Tongue (tissue), 2 donors: ENCODE results near the gene IL4R. TPM values are rescaled to one million over a fixed set of nuclear protein-coding genes. Genes with fewer than 3 reads are reported as not detected.
"Not testable (repeated sequence)": the region's sequence is repeated elsewhere in the genome, so short reads cannot be mapped to it uniquely, and the experiment has no call there.

Experiments
- DNase-seq: peaks from one replicate; pipeline ENCODE4 v3.0.0-alpha.2; 2015
- total RNA-seq: library from RNA; depleted of rRNA; stranded (reverse); fragments of >200 nt; gene quantifications from one replicate; pipeline ENCODE4 v1.2.3, GENCODE V29; 2014

The IL4R gene
- total RNA-seq, 1 donor from 2014 or later, result 16.4 TPM

DNA sequence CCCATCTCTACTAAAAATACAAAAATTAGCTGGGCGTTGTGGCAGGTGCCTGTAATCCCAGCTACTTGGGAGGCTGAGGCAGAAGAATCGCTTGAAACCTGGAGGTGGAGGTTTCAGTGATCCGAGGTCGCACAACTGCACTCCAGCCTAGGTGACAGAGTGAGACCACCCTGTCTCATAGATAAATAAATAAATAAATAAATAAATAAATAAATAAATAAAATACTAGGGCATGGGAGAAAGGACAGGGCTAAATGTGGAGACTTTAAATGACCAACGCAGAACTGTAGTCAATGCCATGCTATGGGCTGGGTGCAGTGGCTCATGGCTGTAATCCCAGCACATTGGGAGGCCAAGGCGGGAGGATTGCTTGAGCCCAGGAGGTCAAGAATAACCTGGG is 25.5 kb upstream of the IL4R start:
- DNase-seq, result not testable (repeated sequence)

DNA sequence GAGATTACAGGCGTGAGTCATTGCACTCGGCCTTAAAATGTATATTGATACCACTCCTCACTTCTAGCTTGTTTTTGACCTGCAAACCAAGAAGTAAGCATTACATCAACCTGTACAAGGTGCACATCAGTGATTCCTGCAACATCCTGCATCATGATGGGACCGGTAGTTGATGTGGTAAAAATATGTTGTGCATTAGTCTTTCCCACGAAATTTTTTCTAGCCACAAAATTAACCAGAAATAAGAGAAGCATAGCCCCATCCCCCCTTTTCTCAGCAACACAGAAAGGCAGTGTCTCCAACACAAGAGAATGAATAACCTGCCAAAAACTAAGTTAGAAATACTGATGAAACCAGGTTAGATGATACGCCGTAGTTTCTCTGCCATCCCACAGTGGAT is 24.1 kb upstream of the IL4R start:
- DNase-seq, result no peak

DNA sequence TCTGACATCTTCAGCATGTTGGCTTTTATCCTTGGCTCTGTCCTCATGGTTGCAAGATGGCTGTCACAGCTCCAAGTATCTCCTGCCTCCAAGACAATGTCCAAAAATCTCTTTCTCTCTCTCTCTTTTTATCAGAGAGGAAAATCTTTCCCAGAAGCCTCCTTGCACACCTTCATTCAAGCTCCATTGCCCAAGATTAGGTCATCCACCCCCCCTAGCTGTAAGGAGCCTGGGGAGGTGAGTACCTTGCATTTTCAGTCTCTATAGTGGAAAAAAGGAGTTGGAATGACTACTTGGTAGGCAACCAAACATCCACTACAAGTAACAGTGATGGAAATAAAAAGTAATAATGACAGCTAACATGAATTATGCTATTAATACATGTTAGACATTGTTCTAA is 23.2 kb upstream of the IL4R start:
- no peak for DNase-seq

DNA sequence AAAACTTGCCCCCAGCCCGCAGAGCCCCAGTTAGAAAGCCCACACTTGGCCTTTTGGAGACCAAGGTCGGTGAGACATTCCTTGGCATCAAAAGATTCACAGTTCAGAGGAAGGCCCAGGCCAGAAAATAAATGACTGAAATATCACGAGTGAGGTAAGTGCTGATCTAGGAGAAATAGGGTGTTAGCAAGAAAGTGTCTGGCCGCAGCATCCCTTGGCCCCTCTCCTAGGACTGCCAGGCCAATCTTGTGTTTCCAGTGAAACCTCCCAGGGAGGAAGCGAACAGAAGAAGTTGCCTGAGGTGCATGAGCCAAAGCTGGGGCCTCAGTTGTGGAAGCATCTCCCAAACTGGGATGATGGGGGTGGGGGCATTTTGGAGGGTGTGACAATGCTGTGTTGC is 22.7 kb upstream of the IL4R start:
- no peak for DNase-seq

DNA sequence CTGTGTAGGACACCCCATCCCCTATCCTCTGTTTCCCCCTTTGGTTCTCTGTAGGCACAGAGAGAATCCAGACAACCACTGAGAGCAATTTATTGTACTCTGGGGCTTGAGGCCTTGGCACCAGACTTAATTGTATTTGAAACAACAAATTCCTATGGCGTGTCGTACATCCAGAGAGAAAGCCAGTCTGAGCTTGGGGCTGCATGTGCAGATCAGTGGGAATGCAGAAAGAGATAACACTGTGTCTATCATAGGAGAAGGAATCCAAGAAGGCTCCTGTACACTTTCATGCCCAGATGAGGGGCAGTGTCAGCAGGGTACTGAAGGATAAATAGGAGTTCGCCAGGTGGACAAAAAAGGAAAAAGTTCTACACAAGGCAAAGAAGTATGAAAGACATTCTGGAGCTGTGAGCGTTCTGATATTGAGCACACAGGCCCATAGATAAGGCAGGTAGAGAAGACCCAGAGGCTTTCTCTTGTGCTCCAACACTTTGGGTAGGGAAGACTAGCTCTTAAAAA is 22.0 kb upstream of the IL4R start:
- DNase-seq, result no peak

DNA sequence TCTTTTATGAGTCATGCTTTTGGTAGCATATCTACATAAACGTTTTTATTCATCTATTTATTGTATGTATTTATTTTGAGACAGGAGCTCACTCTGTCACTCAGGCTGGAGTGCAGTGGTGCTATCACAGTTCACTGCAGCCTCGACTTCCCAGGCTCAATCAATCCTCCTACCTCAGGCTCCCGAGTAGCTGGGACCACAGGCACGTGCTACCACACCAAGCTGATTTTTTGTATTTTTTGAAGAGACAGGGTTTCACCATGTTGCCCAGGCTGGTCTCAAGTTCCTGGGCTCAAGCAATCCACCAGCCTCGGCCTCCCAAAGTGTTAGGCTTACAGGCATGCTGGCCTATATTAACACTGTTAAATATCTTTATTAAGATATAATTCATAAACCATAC is 20.4 kb upstream of the IL4R start:
- no peak for DNase-seq

DNA sequence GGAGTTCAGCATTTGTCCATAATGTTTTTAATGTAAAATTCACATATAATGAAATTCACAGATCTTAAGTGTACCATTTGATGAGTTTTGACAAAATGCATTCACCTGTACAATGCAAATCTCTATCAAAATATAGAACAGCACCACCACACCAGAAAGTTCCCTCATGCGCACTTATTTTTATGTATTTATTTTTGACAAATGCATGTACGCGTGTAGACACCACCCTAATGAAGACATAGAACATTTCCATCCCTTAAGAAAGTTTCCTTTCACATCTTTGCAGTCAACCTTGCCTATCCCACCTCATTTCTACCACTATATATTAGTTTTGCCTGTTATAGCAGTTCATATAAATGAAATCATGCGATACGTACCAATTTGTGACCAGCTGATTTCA is 15.6 kb upstream of the IL4R start:
- no peak for DNase-seq

DNA sequence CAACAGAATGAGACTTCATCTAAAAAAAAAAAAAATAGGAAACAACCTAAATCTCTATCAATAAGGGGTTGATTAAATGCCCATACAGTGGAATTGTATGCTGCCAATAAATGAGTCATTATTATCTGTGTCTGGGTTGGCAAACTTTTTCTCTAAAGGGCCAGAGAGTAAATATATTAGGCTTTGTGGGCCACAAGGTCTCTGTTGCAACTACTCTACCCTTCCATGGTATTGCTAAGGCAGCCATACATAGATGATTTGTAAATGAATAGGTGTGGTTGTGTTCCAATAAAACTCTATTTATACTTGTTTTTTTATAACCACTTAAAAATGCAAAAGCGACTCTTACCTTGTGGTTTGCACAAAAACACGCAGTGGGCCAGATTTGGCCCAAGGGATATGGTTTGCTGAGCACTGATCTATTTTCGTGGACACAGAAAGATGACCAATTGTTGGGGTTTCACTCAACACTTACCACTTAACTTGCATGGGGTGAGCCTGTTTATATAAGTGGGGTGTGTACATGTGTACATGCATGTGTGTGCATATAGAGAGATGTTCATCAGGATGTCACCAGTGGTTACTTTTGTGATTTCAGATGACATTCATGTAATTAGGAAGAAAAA is 12.4 kb upstream of the IL4R start:
- no peak for DNase-seq

DNA sequence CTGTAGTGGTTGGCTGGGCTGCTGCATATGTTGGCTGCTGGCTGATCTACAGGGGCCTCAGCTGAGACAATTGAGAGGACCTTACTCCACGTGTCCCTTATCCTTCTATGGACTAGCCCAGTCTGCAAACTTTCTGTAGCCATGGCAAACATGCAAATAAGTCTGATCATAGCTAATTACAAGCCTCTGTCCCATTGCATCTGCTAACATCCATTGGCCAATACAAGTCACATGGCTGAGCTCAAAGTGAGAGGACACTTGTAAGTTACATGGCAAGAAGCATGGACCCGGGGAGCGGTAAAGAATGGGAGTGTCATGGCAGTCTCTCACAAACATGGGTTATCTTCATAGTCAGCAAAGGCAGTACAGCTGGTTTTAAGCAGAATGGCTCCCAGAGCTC is 11.6 kb upstream of the IL4R start:
- DNase-seq, result no peak

DNA sequence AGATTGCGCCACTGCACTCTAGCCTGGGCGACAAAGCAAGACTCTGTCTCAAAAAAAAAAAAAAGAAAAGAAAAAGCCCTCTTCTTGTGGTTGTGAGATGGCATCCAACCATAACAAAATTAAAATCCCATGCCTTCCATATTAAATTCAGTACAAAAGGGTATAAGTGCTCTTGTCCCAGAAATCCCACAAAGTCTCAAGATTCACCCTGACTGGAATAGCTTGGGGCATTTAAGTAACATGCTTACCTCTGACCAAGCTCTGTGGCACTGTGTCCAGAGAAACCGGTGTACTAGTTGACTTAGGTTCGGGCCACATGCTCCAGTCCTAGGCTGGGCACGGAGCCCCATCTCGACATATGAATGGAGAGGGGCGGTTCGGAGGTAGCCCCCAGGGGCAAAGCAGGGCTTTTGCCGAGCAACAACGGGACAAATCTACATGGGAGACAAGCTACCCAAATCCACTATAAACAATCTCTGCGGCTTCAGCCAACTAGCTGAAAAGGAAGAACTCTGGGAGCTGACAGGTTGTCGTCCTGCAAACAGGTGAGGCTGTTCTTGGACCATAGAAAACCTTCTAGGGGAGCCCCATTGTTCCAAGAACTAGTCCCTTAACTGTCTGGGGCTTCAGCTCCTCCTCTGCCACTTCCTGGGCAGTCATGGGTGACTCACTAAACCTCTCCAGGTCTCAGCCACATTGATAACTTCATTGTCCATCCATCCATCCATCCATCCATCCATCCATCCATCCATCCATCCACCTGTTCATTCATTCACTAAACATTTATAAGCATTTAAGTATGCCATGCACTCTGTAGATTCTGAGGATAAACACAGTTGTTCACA is 10.3 kb upstream of the IL4R start:
- no peak for DNase-seq

DNA sequence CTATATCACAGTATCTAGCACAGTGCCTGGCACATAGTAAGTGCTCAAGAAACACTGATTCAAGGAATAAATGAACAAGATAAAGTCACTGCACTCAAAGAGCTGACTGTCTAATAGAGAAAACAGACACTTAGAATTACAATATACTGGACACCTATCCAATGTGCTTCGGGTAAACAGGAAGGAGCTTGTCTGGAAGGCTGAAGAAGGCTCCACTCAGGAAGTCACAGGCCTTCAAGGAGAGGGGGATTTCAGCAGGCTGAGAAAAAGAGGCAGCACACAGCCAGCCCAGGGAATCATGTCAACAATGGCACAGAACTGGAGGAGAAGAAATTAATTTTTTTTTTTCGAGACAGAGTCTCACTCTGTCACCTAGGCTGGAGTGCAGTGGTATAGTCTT is 9.7 kb upstream of the IL4R start:
- DNase-seq, result no peak

DNA sequence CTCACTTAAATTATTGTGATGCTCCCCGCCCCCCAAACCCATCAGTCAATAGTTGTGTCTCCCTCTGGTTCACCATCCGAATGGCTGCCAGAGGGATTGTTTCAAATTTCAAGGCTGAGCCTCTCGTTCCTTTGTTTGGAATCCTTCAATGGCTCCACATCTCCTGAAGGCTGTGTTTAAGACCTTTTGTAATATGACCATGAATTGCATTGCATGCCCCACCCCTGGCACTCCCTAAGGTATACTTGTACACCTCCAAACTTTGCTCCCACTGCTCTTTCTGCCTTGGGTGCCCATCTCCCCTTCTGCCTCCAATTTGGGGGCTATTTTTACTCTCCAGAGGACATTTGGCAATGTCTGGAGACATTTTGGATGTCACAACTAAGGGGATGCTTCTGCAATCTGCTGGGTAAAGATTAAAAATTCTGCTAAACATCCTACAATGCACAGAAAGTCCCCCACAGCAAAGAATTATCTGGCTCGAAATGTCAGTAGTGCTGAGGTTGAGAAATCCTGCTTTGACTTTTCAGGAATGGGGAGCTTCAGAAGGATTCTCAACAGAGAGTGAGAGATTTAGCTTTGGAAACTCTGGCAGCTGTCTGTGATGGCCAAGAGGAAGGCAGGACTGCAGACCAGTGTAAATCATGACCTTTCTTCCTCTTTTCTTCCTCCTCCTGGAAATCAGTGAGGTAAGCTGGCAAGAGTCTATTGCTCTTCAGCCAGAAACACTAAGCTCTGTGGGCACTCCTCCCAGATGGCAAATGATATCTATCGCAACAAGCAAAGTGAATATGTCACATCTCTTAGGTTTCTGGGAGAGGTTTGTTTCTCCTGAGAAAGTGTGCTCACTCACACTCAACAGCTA is 8.7 kb upstream of the IL4R start:
- no peak for DNase-seq

DNA sequence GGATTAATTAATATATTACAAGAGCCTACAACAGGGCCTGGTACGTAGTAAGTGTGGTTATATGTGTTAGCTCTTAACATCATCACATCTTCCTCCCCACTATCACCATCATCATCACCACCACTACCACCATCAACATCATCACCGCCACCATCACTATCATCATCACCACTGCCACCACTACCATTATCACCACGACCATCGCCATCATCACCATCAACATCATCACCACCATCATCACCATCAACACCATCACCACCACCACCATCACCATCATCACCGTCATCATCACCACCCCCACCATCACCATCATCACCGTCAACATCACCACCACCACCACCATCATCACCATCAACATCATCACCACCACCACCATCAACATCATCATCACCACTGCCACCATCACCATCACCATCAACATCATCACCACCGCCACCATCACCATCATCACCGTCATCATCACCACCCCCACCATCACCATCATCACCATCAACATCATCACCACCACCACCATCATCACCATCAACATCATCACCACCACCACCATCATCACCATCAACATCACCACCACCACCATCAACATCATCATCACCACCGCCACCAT is 7.8 kb upstream of the IL4R start:
- no peak for DNase-seq

DNA sequence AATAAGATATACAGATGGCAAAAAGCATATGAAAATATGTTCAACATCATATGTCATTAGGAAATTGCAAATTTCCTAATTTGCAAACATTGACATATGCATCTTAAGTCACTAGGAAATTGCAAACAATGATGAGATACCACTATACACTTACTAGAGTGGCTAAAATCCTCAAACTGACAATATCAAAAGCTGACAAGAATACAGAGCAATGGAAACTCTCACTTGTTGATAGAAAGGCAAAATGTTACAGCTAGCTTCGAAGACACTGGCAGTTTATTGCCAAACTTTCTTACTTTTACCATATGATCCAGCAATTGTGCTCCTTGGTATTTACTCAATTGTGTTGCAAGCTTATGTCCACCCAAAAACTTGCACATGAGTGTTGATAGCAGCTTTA is 5.0 kb upstream of the IL4R start:
- no peak for DNase-seq

DNA sequence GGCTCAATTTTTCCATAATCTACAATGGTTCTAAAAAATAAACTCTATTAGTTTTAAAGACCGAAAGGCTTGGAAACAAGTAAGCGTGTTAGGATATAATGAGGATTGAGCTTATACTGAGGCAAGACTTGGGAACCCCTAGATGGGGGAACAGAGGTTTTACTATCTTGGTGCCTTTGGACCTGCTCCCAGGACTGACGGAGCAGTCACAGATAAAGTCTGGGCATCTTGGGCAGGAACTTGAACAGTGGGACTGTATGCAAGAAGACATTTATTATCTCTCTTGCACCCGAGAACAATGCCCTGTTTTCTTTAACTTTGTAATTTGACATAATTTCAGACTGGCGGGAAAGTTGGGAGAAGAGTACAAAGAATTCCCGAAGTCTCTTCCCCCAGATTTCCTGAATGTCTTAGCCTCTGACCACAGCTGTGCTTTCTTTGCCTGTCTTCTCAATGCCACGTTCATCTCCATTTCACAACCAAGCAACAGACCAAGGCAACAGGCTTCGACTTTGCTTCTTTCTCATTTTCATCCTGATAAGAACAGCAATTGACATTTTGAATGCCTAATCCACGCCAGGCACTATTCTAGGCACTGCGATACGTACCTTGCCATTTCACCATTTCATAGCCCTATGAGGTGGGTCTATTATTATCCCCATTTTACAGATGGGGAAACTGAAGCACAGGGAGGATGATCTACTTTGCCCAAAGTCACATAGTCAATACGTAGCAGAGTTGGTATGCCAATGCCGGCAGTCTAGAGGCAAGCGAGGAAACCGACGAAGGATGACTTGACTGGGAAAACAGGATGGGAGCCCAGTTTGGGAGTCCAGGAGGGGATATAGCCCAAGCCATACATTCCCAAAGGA is 3.0 kb upstream of the IL4R start:
- no peak for DNase-seq

DNA sequence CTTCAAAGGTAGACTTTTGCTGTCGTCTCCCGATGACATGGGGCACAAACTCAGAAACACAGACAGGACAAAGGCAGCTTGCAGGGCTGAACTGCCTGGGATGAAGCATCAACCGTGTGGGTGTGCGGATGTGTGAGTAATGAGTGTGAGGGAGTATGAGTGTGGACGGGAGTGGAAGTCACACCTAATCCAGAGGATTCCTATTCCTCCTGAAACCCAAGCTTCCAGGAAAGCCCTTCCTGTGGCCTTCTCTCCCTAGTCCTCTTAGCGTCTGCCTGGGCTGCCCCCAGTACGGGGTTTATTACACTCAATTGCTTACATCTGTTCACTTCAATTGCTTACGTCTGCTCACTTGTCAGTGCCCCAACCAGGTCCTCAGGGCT is 2.3 kb upstream of the IL4R start:
- DNase-seq, result no peak

DNA sequence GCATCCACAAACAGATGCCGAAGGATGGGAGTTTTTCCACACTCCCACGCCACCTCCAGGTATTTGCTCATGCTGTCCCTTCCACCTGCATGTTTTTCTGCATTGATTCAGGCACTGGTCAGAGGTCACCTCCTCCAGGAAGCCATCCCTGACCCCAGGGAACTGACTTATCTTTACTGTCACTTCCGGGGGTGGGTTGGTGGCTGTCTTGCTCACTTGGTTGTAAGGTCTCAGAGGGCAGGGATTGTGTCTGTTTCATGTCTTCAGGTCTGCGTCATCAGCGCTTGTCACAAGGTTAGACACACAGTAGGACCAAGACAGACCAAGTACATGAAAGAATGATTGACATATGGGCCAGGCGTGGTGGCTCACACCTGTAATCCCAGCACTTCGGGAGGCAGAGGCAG is 1.9 kb upstream of the IL4R start:
- no peak for DNase-seq

DNA sequence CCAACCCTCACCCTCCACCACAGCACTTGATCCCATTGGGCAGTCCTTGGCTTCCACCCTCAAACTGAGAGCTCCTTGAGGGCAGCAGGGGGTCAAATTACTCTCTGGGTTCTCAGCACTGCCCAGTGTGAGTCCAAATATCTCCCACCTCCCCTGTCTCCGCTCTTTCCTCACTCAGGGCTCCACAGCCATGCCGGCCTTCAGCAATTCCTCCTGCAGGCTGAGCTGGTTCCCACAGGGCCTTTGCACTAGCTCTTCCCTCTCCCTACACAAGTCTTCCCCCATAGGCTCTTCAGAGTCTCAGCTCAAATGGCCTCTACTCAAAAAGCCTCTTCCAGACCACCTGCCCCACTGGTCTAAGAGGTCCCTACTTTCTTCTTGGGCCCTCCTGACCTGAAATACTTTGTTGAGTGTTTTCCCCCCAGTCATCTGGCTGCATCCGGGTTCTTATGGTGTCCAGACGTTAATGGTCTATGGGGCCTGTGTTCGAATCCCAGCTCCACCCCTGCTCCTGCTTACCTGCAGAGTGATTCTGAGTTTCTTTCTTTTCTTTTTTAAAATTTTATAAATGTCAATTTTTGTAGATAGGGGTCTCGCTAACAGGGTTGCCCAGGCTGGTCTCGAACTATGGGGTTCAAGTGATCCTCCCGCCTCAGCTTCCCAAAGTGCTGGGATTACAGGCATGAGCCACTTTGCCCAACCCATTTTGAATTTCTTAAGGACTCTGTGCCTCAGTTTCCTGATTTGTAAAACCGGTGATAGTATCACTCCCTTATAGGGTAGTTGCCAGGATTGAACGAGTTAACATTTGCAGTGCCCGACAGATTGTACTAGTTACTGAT is 973 bp upstream of the IL4R start:
- no peak for DNase-seq

DNA sequence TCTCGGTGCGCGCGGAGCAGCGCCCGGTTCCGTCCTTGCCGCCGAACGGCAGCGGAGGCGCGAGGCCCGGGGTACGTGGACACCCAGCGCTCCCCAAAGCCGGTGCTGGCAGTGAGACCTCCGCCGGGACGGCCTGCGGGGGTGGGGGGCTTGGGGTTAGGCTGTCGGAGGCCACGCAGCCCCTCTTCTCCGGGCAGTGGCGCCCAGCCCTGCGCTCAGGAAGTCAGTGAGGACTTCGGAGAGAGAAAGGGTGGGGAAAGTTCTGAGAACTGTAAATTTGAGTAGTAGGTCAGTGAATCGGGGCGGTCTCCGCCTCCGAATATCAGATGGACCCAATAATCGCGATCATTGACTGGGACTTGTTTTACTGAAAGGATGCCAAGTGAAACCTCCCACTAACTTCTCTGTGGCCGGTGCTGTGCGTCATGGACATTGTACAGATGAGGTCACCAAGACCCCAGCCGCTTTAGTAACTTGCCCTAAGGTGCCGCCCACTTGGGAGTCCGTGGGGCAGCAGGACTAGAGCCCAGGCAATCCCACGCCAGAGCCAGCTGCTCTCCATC is 468 bp downstream of the IL4R start:
- peak; percentile 76 for DNase-seq

DNA sequence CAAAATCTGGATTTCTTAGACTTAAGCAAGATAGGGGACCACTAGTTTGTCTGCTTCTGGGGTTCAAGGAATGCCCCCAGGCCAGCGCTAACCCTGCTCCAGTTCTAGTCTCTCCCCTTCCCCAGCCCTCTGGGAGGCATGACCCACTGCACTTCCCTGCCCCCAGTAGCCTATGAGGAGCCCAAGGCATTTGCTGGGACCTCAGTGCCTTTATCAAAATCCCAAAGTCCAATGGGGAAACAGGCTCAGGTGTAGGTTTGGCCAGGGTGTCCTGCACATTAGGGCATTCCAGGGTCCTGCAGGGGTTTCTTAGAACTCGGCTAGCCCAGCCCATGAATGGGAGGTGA is 1.2 kb downstream of the IL4R start:
- DNase-seq, result no peak
